ENCODE data around the gene SREBF1. TPM values are rescaled to one million over a fixed set of nuclear protein-coding genes. Genes with fewer than 3 reads are reported as not detected.

Gene SREBF1
- total and polyA plus RNA-seq, 2 of the 4 experiments (the other 2 are of a cell fraction): 3.4 to 20.4 TPM

DNA sequence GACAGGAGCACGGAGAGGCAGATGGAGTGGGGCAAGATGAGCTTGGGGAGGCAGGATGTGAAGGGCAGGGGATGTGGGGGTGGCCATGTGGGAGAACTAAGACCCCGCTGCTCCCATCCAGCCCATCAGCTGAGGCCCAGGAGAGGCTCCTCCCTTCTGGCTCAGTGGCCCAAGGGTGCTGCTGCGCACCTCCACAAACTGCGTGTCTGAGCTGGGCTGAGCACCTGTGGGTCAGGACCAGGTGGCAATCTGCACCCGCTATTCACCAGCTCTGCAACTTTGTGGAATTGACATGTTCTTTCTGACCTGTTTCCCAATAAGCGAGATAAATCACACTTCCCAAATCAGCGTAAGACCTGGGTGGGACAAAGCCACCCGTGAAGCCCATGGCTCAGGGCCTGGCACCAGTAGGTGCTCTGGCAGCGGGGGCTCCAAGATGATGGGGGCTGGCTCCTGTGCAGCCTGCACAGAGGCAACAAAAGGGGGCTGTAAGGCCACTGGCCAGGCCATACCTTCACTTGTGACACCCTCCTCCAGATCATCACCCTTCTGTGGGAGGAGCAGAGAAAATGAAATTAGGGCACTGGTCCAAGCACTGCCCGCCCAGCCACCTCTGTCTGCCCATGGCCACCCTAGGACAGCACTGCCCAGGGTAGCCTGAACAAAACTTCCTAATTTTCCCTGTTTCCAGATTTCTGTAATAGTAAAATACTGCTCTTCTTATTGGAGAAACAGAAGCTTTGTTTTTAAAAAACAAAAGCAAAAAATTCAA, 11.7 kb upstream of the SREBF1 start:
- TF ChIP-seq RFX5 (IDR thresholded peaks at IDR 0.05; ENCODE audit: low read depth, low read length): no peak
- no peak for TF ChIP-seq FOS (IDR thresholded peaks at IDR 0.05; ENCODE audit: low read depth, low read length)
- TF ChIP-seq SMC3 (IDR thresholded peaks at IDR 0.05; ENCODE audit: low read depth, low read length): no peak
- TF ChIP-seq, protein P1, sequence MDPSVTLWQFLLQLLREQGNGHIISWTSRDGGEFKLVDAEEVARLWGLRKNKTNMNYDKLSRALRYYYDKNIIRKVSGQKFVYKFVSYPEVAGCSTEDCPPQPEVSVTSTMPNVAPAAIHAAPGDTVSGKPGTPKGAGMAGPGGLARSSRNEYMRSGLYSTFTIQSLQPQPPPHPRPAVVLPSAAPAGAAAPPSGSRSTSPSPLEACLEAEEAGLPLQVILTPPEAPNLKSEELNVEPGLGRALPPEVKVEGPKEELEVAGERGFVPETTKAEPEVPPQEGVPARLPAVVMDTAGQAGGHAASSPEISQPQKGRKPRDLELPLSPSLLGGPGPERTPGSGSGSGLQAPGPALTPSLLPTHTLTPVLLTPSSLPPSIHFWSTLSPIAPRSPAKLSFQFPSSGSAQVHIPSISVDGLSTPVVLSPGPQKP (IDR thresholded peaks at IDR 0.05; ENCODE audit: borderline replicate concordance, low read depth, low read length): no peak
- no peak for TF ChIP-seq RAD21 (IDR thresholded peaks at IDR 0.05; ENCODE audit: low read length)
- TF ChIP-seq POLR2A (IDR thresholded peaks at IDR 0.05; ENCODE audit: low read depth, low read length): no peak
- TF ChIP-seq RCOR1 (IDR thresholded peaks at IDR 0.05; ENCODE audit: insufficient replicate concordance, low read length): no peak
- TF ChIP-seq BHLHE40 (IDR thresholded peaks at IDR 0.05; ENCODE audit: low read depth, low read length): no peak
- no peak for TF ChIP-seq NFE2L2 (IDR thresholded peaks at IDR 0.05; ENCODE audit: low read depth, low read length)
- no peak for TF ChIP-seq CHD1 (IDR thresholded peaks at IDR 0.05; ENCODE audit: low read depth, low read length)
- no peak for TF ChIP-seq MAFK (IDR thresholded peaks at IDR 0.05; ENCODE audit: low read depth, low read length)
- no peak for TF ChIP-seq CEBPB (IDR thresholded peaks at IDR 0.05; ENCODE audit: low read depth, low read length)
- TF ChIP-seq MXI1 (IDR thresholded peaks at IDR 0.05; ENCODE audit: borderline replicate concordance, low read depth, low read length): no peak
- TF ChIP-seq, protein P2, sequence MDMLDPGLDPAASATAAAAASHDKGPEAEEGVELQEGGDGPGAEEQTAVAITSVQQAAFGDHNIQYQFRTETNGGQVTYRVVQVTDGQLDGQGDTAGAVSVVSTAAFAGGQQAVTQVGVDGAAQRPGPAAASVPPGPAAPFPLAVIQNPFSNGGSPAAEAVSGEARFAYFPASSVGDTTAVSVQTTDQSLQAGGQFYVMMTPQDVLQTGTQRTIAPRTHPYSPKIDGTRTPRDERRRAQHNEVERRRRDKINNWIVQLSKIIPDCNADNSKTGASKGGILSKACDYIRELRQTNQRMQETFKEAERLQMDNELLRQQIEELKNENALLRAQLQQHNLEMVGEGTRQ (IDR thresholded peaks at IDR 0.05; ENCODE audit: low read depth, low read length): no peak
- TF ChIP-seq, protein P3, sequence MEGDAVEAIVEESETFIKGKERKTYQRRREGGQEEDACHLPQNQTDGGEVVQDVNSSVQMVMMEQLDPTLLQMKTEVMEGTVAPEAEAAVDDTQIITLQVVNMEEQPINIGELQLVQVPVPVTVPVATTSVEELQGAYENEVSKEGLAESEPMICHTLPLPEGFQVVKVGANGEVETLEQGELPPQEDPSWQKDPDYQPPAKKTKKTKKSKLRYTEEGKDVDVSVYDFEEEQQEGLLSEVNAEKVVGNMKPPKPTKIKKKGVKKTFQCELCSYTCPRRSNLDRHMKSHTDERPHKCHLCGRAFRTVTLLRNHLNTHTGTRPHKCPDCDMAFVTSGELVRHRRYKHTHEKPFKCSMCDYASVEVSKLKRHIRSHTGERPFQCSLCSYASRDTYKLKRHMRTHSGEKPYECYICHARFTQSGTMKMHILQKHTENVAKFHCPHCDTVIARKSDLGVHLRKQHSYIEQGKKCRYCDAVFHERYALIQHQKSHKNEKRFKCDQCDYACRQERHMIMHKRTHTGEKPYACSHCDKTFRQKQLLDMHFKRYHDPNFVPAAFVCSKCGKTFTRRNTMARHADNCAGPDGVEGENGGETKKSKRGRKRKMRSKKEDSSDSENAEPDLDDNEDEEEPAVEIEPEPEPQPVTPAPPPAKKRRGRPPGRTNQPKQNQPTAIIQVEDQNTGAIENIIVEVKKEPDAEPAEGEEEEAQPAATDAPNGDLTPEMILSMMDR (conservative IDR thresholded peaks at IDR 0.05; ENCODE audit: low read depth, low read length): no peak
- no peak for TF ChIP-seq MAZ (IDR thresholded peaks at IDR 0.05; ENCODE audit: borderline replicate concordance, low read depth, low read length)
- peaks cover 11% of the 10 kb centered on the region; the same call in 1 of the 2 replicates for H3K4me1 ChIP-seq (ENCODE audit: control insufficient read depth, insufficient read depth, low read length)
- WGBS, 2 experiments (ENCODE audit: extremely low coverage in 2 of 2, insufficient read length in 1 of 2): no CpG with 5 or more reads among the region's 10 CpGs

More for the DNA sequence above, 11.7 kb upstream of the SREBF1 start:
- no peak for ATAC-seq (ENCODE audit: low read depth)
- no peak overlapping the region for H3K18ac ChIP-seq (ENCODE audit: low read depth, low read length)
- no peak overlapping the region for H4K5ac ChIP-seq (ENCODE audit: low read depth, low read length)
- dilution Hi-C loops (cut with HindIII; ENCODE audit: low sequenced_read_pairs, unreplicated experiment) (no loop called here), intact Hi-C loops (cut with micrococcal nuclease) (no loop called here), in situ Hi-C loops (cut with MboI; ENCODE audit: low sequenced_read_pairs) (no loop called here)
- no peak overlapping the region for H2AK5ac ChIP-seq (ENCODE audit: low read depth, low read length)
- CTCF ChIA-PET: no interaction called here
- no peak overlapping the region for H3K27ac ChIP-seq (ENCODE audit: insufficient read depth, low read length)
- no peak overlapping the region for H2AFZ ChIP-seq (replicated peaks; ENCODE audit: low read length, poor library complexity)
- no peak overlapping the region for H3K4me2 ChIP-seq (ENCODE audit: low read depth, low read length)
- H3K9ac ChIP-seq (ENCODE audit: low read depth, low read length): no peak overlapping the region
- no peak overlapping the region for H3K23ac ChIP-seq (ENCODE audit: low read depth, low read length)
- H3K9me1 ChIP-seq (ENCODE audit: insufficient read depth, low read length): peaks cover 10% of the 10 kb centered on the region
- no peak overlapping the region for H2BK5ac ChIP-seq (ENCODE audit: low read depth, low read length, poor library complexity, severe bottlenecking)
- H3K56ac ChIP-seq (ENCODE audit: extremely low read depth, insufficient read depth, low read length): no peak overlapping the region
- no peak overlapping the region for H3K4me3 ChIP-seq (ENCODE audit: insufficient read depth, low read depth, low read length)
- BruUV-seq (replicated peaks): no TSS peak
- H3K14ac ChIP-seq (replicated peaks; ENCODE audit: low read depth, low read length): no peak overlapping the region
- no peak for DNase-seq
- H3K4ac ChIP-seq (ENCODE audit: low read depth, low read length): no peak overlapping the region
- no peak overlapping the region for H2BK20ac ChIP-seq (ENCODE audit: low read depth, low read length)
- H2AK9ac ChIP-seq (replicated peaks; ENCODE audit: low read depth, low read length, poor library complexity): no peak overlapping the region
- H3K36me3 ChIP-seq (ENCODE audit: control insufficient read depth, insufficient read depth, low read length): peaks cover 11% of the 10 kb centered on the region; the same call in 1 of the 2 replicates
- no peak overlapping the region for H4K8ac ChIP-seq (ENCODE audit: low read depth in 2 of 2, low read length in 2 of 2)
- H3K9me3 ChIP-seq (ENCODE audit: control insufficient read depth, insufficient read depth, low read length): no peaks in the 10 kb centered on the region
- no peaks in the 10 kb centered on the region for H3K27me3 ChIP-seq (ENCODE audit: control insufficient read depth, insufficient read depth, low read length)
- no peaks in the 10 kb centered on the region for H4K20me1 ChIP-seq (ENCODE audit: insufficient read depth, low read length)
- H4K91ac ChIP-seq (ENCODE audit: insufficient read depth, low read depth, low read length): no peak overlapping the region
- no peak overlapping the region for H2BK15ac ChIP-seq (ENCODE audit: low read depth, low read length)
- POLR2A ChIA-PET (ENCODE audit: unreplicated experiment): no interaction called here
- no peak overlapping the region for H2BK120ac ChIP-seq (ENCODE audit: low read depth, low read length)
- H3K79me1 ChIP-seq (ENCODE audit: low read depth in 1 of 2, low read length in 2 of 2): no peaks in the 10 kb centered on the region

All from IMR-90 (cell line).